RCC 7860 (cell line): Measurements from ENCODE around the gene FAF1.
"Not testable (repeated sequence)": the region's sequence is repeated elsewhere in the genome, so short reads cannot be mapped to it uniquely, and the experiment has no call there.

Source experiments
- DNase-seq: peaks from one replicate; pipeline ENCODE4 v3.0.0-alpha.2; 2015; ENCODE audit warnings: low spot score
- FAIRE-seq: peaks from 2 replicates; lab custom pipeline; 2012; peaks lifted over from hg19 to GRCh38; lab: Jason Lieb, UNC

FAF1 gene

GRCh38 chr1:50917138-50918137 lies 42.6 kb downstream of the FAF1 start:
- no peak for FAIRE-seq

GRCh38 chr1:50915621-50916020 lies 44.4 kb downstream of the FAF1 start:
- FAIRE-seq: no peak
- DNase-seq: no peak

More at GRCh38 chr1:50917138-50918137, 42.6 kb downstream of the FAF1 start:
- no peak for DNase-seq

GRCh38 chr1:50913954-50914353 lies 46.1 kb downstream of the FAF1 start:
- FAIRE-seq (no peak), DNase-seq (no peak)

GRCh38 chr1:50910356-50910755 lies 49.7 kb downstream of the FAF1 start:
- not testable (repeated sequence) for DNase-seq, FAIRE-seq

GRCh38 chr1:50907610-50908009 lies 52.5 kb downstream of the FAF1 start:
- not testable (repeated sequence) for DNase-seq, FAIRE-seq

GRCh38 chr1:50906050-50906449 lies 54.0 kb downstream of the FAF1 start:
- not testable (repeated sequence) for DNase-seq, FAIRE-seq

GRCh38 chr1:50902419-50902818 lies 57.6 kb downstream of the FAF1 start:
- FAIRE-seq: no peak

GRCh38 chr1:50901872-50902271 lies 58.2 kb downstream of the FAF1 start:
- FAIRE-seq (no peak), DNase-seq (no peak)

More at GRCh38 chr1:50902419-50902818, 57.6 kb downstream of the FAF1 start:
- DNase-seq: no peak

- no peak for FAIRE-seq
Observed at GRCh38 chr1:50898773-50899172, 61.3 kb downstream of the FAF1 start.

GRCh38 chr1:50894340-50894739 lies 65.7 kb downstream of the FAF1 start:
- DNase-seq (no peak), FAIRE-seq (no peak)

More at GRCh38 chr1:50898773-50899172, 61.3 kb downstream of the FAF1 start:
- no peak for DNase-seq

GRCh38 chr1:50893466-50893865 lies 66.6 kb downstream of the FAF1 start:
- no peak for FAIRE-seq
- no peak for DNase-seq

GRCh38 chr1:50887555-50887954 lies 72.5 kb downstream of the FAF1 start:
- DNase-seq, FAIRE-seq: not testable (repeated sequence)

GRCh38 chr1:50880373-50880772 lies 79.7 kb downstream of the FAF1 start:
- DNase-seq (no peak), FAIRE-seq (no peak)

- DNase-seq: no peak
- no peak for FAIRE-seq
Observed at GRCh38 chr1:50879137-50879536, 80.9 kb downstream of the FAF1 start.

GRCh38 chr1:50878434-50878833 lies 81.6 kb downstream of the FAF1 start:
- no peak for FAIRE-seq

GRCh38 chr1:50877641-50878040 lies 82.4 kb downstream of the FAF1 start:
- no peak for FAIRE-seq
- DNase-seq: no peak

More at GRCh38 chr1:50878434-50878833, 81.6 kb downstream of the FAF1 start:
- no peak for DNase-seq

GRCh38 chr1:50873458-50874187 lies 86.4 kb downstream of the FAF1 start:
- FAIRE-seq (peak; percentile 73), DNase-seq (peak; percentile 62)

- not testable (repeated sequence) for DNase-seq, FAIRE-seq
Observed at GRCh38 chr1:50864845-50865244, 95.2 kb downstream of the FAF1 start.

GRCh38 chr1:50861772-50862171 lies 98.3 kb downstream of the FAF1 start:
- DNase-seq (no peak), FAIRE-seq (no peak)

GRCh38 chr1:50860702-50861101 lies 99.4 kb downstream of the FAF1 start:
- no peak for FAIRE-seq
- no peak for DNase-seq

GRCh38 chr1:50860256-50860655 lies 99.8 kb downstream of the FAF1 start:
- no peak for FAIRE-seq

More at GRCh38 chr1:50860256-50860655, 99.8 kb downstream of the FAF1 start:
- no peak for DNase-seq
